HepG2 (cell line): ENCODE measurements around the gene ARHGAP4.

Experiments used
- GZF1 ChIP-seq: sonication (generic); formaldehyde crosslinking; IDR thresholded peaks from 2 replicates; pipeline ENCODE4 v1.5.1; 2020; ENCODE audit warnings: mild to moderate bottlenecking, missing genetic modification reagents
- RAD21 ChIP-seq: fragments of 450-650 bp; formaldehyde crosslinking; IDR thresholded peaks from 2 replicates; pipeline ENCODE4 v1.5.0; 2020; ENCODE audit warnings: mild to moderate bottlenecking
- SMC3 ChIP-seq: IDR thresholded peaks from 2 replicates; pipeline ENCODE4 v1.6.1; 2011; ENCODE audit warnings: low read length, improper control_type of control experiment
- ZNF468 ChIP-seq: sonication (generic); formaldehyde crosslinking; IDR thresholded peaks from 2 replicates; pipeline ENCODE4 v1.8.0; 2022; ENCODE audit warnings: mild to moderate bottlenecking, moderate library complexity, missing genetic modification reagents
- TF ChIP-seq, protein P1 (sequence below): sonication (generic); formaldehyde crosslinking; IDR thresholded peaks from 2 replicates; pipeline ENCODE4 v1.4.0; 2020; ENCODE audit warnings: missing genetic modification reagents
- TF ChIP-seq, protein P2 (sequence below), 2 experiments: sonication (generic) in 1 of 2; formaldehyde crosslinking in 1 of 2; IDR thresholded peaks; 2 replicates each; pipeline versions ENCODE4 v1.5.1 to v1.6.1; 2011 to 2020; ENCODE audit warnings: borderline replicate concordance in 1 of 2, low read depth in 1 of 2, low read length in 1 of 2, mild to moderate bottlenecking in 1 of 2, missing genetic modification reagents in 1 of 2, moderate library complexity in 1 of 2
- TF ChIP-seq, protein P3 (sequence below): sonication (generic); formaldehyde crosslinking; IDR thresholded peaks from 2 replicates; pipeline ENCODE4 v1.9.0; 2022; ENCODE audit warnings: missing genetic modification reagents, mild to moderate bottlenecking, borderline replicate concordance

DNA sequence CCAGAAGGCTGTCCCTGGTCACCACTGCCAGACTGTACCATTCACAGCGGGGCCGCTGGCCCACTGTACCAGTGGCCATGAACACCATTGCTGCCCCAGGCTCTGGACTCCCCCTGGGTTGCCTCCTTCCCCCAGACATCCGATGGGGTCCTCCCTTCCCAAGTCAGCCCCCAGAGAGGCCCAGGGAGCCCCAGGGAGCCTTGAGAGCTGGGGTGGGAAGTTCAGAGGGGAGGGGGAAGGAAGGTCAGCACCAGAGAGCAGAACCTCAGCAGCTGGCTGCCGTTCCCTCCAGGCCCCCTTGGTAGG lies 441 bp upstream of the ARHGAP4 start:
- TF ChIP-seq RAD21 (CRISPR knock-in tag) (no peak), GZF1 (no peak), SMC3 (no peak), ZNF468 (no peak)
- TF ChIP-seq, protein P1, sequence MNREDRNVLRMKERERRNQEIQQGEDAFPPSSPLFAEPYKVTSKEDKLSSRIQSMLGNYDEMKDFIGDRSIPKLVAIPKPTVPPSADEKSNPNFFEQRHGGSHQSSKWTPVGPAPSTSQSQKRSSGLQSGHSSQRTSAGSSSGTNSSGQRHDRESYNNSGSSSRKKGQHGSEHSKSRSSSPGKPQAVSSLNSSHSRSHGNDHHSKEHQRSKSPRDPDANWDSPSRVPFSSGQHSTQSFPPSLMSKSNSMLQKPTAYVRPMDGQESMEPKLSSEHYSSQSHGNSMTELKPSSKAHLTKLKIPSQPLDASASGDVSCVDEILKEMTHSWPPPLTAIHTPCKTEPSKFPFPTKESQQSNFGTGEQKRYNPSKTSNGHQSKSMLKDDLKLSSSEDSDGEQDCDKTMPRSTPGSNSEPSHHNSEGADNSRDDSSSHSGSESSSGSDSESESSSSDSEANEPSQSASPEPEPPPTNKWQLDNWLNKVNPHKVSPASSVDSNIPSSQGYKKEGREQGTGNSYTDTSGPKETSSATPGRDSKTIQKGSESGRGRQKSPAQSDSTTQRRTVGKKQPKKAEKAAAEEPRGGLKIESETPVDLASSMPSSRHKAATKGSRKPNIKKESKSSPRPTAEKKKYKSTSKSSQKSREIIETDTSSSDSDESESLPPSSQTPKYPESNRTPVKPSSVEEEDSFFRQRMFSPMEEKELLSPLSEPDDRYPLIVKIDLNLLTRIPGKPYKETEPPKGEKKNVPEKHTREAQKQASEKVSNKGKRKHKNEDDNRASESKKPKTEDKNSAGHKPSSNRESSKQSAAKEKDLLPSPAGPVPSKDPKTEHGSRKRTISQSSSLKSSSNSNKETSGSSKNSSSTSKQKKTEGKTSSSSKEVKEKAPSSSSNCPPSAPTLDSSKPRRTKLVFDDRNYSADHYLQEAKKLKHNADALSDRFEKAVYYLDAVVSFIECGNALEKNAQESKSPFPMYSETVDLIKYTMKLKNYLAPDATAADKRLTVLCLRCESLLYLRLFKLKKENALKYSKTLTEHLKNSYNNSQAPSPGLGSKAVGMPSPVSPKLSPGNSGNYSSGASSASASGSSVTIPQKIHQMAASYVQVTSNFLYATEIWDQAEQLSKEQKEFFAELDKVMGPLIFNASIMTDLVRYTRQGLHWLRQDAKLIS (CRISPR knock-in tag): no peak
- TF ChIP-seq, protein P2, sequence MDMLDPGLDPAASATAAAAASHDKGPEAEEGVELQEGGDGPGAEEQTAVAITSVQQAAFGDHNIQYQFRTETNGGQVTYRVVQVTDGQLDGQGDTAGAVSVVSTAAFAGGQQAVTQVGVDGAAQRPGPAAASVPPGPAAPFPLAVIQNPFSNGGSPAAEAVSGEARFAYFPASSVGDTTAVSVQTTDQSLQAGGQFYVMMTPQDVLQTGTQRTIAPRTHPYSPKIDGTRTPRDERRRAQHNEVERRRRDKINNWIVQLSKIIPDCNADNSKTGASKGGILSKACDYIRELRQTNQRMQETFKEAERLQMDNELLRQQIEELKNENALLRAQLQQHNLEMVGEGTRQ (IDR thresholded peaks at IDR 0.05; ENCODE audit: low read depth, low read length): no peak
- TF ChIP-seq, protein P2 (CRISPR knock-in tag; IDR thresholded peaks at IDR 0.05; ENCODE audit: borderline replicate concordance): no peak
- TF ChIP-seq, protein P3, sequence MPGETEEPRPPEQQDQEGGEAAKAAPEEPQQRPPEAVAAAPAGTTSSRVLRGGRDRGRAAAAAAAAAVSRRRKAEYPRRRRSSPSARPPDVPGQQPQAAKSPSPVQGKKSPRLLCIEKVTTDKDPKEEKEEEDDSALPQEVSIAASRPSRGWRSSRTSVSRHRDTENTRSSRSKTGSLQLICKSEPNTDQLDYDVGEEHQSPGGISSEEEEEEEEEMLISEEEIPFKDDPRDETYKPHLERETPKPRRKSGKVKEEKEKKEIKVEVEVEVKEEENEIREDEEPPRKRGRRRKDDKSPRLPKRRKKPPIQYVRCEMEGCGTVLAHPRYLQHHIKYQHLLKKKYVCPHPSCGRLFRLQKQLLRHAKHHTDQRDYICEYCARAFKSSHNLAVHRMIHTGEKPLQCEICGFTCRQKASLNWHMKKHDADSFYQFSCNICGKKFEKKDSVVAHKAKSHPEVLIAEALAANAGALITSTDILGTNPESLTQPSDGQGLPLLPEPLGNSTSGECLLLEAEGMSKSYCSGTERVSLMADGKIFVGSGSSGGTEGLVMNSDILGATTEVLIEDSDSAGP (CRISPR knock-in tag): no peak
